ENCODE results near the gene SRRM5.

DNA sequence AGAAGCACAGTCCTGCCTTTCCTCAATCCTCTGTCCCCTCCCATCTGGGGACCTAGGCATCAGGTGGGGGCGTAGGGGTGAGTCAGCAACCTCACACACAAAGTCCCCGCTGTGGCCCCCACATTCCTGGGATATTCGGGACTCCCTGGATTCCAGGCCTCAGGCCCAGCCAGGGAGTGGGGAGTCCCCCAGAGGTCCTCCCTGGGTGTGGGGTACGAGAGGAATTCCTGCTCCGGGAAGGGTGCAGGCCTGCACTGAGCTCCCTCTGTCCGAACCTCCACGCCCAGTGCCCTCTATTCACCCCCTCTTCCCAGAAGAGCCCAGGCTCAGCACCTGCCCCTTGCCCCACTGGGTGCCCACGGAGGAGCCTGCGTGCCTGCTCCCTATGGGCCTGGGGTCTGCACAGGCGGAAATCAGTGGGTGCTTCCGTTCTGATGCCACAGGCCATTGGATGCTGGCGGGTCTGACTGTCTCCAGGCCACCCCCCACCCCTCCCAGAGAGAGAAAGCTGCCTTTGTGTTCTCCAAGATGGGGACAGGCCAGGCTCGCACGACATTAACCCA is 24.3 kb downstream of the SRRM5 start:
- no peak for TF ChIP-seq POLR2A (IDR thresholded peaks at IDR 0.05; ENCODE audit: low read depth, low read length)
- TF ChIP-seq FOS (IDR thresholded peaks at IDR 0.05; ENCODE audit: low read depth, low read length), result no peak
- TF ChIP-seq, protein P1, sequence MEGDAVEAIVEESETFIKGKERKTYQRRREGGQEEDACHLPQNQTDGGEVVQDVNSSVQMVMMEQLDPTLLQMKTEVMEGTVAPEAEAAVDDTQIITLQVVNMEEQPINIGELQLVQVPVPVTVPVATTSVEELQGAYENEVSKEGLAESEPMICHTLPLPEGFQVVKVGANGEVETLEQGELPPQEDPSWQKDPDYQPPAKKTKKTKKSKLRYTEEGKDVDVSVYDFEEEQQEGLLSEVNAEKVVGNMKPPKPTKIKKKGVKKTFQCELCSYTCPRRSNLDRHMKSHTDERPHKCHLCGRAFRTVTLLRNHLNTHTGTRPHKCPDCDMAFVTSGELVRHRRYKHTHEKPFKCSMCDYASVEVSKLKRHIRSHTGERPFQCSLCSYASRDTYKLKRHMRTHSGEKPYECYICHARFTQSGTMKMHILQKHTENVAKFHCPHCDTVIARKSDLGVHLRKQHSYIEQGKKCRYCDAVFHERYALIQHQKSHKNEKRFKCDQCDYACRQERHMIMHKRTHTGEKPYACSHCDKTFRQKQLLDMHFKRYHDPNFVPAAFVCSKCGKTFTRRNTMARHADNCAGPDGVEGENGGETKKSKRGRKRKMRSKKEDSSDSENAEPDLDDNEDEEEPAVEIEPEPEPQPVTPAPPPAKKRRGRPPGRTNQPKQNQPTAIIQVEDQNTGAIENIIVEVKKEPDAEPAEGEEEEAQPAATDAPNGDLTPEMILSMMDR (conservative IDR thresholded peaks at IDR 0.05; ENCODE audit: low read depth, low read length), result no peak
- TF ChIP-seq RFX5 (IDR thresholded peaks at IDR 0.05; ENCODE audit: low read depth, low read length), result no peak
- TF ChIP-seq, protein P2, sequence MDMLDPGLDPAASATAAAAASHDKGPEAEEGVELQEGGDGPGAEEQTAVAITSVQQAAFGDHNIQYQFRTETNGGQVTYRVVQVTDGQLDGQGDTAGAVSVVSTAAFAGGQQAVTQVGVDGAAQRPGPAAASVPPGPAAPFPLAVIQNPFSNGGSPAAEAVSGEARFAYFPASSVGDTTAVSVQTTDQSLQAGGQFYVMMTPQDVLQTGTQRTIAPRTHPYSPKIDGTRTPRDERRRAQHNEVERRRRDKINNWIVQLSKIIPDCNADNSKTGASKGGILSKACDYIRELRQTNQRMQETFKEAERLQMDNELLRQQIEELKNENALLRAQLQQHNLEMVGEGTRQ (IDR thresholded peaks at IDR 0.05; ENCODE audit: low read depth, low read length), result no peak
